HuH-7.5 (cell line): ENCODE results near the gene TCERG1.

Source experiments
- DNase-seq: peaks from one replicate; pipeline ENCODE4 v3.0.0; 2011; ENCODE audit warnings: low spot score

TCERG1 gene

GRCh38 chr5:146457431-146457830 is 10.3 kb downstream of the TCERG1 start:
- no peak for DNase-seq

GRCh38 chr5:146458894-146459293 is 11.8 kb downstream of the TCERG1 start:
- no peak for DNase-seq

DNA sequence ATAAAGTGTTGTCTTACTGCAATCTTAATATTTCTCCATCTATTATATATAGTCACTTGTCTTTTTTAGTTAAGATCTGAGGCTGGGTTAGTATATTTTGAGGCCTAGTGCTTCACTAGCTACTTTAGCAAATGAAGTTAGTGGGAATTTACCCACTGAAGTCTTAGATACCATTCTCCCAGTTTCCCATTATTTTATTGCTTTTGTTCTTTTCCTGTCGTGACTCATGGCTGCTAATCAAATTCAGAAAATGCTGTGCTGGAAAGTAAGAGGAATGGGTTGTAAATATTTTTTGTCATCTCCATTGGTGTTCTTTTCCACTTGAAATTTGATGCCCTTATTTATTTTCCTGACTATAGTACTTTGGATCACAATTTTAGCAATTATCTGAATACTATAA is 14.2 kb downstream of the TCERG1 start:
- no peak for DNase-seq

DNA sequence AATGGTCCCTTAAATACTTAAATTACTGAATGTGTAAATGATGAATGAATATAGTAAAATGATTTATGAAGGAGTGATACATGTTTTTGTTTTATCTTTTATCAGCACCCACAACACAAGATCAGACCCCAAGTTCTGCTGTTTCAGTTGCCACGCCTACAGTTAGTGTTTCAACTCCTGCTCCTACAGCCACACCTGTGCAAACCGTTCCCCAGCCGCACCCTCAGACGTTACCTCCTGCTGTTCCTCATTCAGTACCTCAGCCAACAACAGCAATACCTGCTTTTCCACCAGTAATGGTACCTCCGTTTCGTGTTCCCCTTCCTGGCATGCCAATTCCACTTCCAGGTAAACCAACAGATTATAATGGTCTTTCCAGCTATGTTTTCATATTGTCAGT is 16.3 kb downstream of the TCERG1 start:
- no peak for DNase-seq

DNA sequence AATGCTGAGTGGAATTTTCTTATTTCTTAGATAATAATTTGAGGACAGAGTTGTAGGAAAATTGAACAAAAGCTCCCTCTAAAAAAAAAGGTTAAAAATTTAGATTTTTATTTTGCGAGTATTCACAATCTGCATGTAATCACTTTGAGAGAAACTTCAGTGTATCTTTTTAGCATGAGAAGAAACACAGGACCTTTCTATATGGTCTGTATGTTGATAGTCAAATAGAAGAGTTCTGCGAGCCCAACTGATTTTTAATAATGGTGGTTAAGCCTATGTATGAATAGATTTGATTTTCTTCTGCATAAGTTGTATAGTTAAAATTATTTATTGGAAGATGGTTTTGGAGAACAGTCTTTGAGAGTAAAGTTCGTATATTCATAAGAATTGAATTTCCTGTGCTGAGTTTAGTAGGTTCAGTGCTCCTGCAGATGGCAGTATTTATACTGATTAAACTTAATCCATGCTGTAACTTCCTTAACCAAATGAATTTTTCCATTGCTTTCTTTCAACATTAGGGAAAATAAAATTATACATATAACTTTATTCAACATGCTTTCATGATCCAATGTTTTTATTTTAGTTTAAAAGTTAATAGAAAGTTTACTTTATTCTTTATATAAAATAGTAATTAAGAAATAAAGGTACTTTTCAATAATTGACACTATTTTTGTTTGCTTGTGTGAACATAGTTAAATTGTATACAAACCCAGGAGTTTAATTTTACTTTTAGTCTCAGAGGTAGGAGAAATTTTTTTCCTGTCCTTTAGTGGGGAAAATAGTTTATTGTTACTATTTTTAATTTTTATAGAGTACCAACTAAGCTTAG is 19.6 kb downstream of the TCERG1 start:
- DNase-seq = no peak

GRCh38 chr5:146467760-146468159 is 20.6 kb downstream of the TCERG1 start:
- DNase-seq = no peak

DNA sequence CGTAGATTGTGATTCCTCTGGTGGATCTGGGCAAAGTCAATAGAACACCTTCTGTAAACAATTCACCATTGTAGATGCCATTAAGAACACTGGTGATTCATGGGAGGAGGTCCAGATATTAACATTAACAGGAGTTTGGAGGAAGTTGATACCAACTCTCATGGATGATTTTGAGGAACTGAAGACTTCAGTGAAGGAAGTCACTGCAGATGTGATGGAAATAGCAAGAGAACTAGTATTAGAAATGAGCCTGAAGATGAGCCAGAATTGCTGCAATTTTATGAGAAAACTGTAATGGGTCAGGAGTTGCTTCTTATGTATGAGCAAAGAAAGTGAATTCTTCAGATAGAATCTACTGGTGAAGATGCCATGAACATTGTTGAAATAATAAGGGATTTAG is 26.9 kb downstream of the TCERG1 start:
- DNase-seq = no peak

- no peak for DNase-seq
Observed at GRCh38 chr5:146475190-146475780, 28.2 kb downstream of the TCERG1 start.

DNA sequence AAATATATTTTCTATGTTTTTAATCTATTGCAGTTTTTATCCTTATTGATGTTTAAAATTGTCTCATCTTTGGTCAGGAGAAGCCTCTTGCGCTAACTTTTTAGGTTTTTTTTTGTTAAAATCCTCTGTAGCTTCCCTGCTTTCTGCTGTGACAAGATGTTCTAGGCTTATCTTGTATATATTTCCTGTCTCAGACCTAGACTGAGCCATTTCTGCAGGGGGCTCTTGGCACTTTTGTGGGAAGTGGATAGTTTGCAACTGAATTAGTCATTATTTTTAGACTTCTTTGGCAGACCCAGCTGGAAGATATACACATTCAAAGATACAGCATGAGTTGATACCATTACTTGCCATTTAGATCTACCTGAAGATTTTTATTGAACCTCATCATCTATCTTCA is 28.8 kb downstream of the TCERG1 start:
- no peak for DNase-seq

- no peak for DNase-seq
Observed at GRCh38 chr5:146482775-146483174, 35.6 kb downstream of the TCERG1 start.

GRCh38 chr5:146484714-146485391 is 37.7 kb downstream of the TCERG1 start:
- DNase-seq = no peak

GRCh38 chr5:146490089-146490843 is 43.1 kb downstream of the TCERG1 start:
- DNase-seq = no peak

DNA sequence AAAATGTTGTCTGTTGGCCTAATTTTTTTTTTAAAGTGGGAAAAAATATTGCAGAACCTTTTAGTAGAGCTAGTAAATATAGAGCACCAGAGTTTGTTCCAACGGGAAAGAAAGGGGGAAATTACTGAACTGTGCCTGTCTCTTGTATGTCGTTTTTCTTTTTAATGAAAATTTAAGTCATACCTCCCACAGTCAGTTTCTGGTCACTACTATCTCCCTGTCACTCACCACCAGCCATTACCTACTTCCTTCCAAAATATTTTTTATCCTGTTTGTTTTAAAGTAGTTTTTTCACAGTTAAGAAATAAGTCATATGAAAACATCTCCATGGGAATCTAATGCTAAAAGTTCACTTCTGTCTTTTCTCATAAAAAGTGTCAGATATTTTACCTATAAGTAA is 47.5 kb downstream of the TCERG1 start:
- no peak for DNase-seq

DNA sequence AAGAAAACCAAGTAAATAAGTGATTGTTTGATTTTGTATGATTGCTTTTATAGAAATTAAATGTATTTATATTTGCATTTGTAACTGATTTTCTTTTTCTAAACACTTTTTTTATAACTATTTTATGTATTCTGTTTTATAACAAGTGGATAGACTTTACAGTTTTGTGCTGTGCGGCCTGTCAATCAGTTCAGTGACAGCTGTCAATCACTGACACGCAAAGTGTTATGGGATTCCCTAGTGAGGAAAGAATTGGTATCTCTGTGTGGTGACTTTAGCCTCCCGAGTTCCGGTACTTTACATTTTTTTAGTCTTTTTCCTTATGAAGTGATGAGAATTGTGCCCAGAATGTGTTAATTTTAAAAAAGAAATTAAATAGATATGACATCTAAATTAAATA is 52.5 kb downstream of the TCERG1 start:
- no peak for DNase-seq

DNA sequence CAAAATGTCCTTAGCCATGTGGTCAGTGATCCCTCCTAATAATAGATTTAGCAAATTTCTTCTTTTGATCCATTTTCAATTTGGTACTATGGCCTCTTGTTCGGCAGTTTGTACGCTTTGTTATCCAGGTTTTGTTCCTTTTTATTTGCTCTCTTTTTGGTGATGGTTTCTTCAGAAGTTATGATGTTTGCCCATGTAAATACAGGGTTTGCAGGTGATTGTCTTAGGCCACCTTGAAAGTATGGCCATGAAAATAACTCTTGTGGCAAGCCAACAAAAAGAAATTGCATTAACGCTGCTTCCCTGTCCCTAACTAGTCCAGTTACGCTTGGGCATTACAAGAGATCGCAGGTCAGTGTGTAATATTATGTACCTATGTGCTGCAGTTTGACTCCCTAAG is 60.3 kb downstream of the TCERG1 start:
- no peak for DNase-seq

GRCh38 chr5:146510559-146511125 is 63.5 kb downstream of the TCERG1 start:
- no peak for DNase-seq

DNA sequence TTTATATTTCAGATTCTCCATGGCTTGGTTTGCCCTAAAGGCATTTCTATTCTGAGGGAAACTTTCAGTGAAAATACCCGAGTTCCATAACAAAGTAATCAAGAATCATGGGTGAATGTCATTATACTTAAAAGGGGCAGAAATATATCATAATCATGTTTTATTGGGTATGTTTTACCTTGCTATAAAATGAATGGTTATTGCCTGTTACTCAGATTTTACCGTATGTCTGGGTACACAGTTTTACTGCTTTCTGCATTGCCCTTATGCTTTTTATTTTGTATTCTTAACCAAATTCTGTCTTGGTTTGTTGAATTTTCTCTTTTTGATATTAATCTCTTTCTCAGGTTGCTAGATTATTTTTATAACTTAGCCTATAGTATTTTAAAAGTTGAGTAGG is 66.3 kb downstream of the TCERG1 start:
- DNase-seq = no peak

DNA sequence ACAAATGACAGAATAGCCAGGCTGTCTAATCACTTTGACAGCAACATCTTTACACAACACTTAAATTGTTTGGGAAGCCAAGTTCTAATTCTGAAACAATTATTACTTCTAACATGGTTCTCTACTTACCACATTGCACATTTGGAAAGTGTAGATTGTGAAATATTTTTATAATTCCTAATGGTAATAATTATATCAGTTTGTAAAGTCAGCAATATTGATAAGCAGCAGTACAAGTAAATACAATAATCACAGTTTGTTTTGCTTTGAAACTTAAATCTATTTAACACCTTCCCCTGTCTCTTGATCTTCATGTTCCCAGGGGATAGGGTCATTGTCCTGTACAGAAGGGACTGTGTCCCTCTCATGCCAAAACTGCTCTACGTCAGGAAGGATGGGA is 67.4 kb downstream of the TCERG1 start:
- no peak for DNase-seq

DNA sequence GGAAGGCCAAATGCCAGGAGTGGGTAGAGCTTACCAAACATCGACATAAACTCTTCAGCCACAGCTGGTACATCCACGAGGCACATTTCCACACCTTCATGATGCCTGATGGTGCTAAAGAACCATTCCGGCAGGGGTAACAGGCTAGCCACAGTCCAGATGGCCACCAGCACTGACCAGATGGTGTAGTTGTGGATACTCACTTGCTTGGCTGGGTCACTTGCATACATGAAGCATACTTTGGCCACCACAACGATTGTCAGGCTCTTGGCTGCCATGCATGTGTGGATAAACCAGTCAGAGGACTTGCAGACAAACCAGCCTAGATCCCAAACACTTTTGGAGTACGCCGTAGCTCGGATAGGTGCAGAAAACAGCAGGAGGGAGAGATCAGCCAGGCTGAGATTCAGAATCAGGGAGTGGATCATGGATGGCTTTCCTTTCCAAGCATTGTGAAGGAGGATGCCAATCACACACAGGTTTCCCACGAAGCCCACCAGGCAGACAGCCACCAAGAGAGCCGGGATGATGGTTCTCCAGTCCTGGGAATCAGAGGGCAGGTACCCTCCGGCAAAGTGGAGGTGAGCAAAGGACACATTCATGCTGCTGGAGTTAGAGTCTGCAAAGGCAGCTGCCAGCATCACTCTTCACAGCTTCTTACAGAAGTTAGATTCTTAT is 68.5 kb downstream of the TCERG1 start:
- DNase-seq = no peak

- no peak for DNase-seq
Observed at GRCh38 chr5:146516151-146516475, 69.0 kb downstream of the TCERG1 start, which contains the start of gene GPR151. TSS of gene GPR151 (minus strand) at chr5:146516190. CDS start at chr5:146516113, 77 bp downstream.

GRCh38 chr5:146519554-146519953 is 72.4 kb downstream of the TCERG1 start:
- DNase-seq = no peak

GRCh38 chr5:146520731-146521130 is 73.6 kb downstream of the TCERG1 start:
- DNase-seq = no peak
